Fibroblast of mammary gland (primary cell): Measurements from ENCODE around the gene RASGRP2.

Source experiments
- DNase-seq: peaks from one replicate; pipeline ENCODE4 v3.0.0-alpha.2; 2010; ENCODE audit warnings: low read depth
- H3K4me3 ChIP-seq: 2 replicates; pipeline ENCODE4 v1.5.1; 2011; ENCODE audit warnings: low read depth, mild to moderate bottlenecking, low read length, moderate library complexity; ENCODE audit not compliant: control insufficient read depth
- CTCF ChIP-seq: conservative IDR thresholded peaks from 2 replicates; pipeline ENCODE4 v1.5.1; 2011; ENCODE audit warnings: low read depth, low read length, inconsistent platforms; ENCODE audit not compliant: control insufficient read depth, insufficient read depth

The RASGRP2 gene

GRCh38 chr11:64743591-64744543 is at the start of gene RASGRP2:
TSS of gene RASGRP2 (minus strand) at chr11:64744142. CDS start at chr11:64742866, 1,276 bp downstream.
- TF ChIP-seq CTCF: peak; percentile 42
- peak; percentile 25 for DNase-seq
- no peak within 1 kb of the TSS for H3K4me3 ChIP-seq

GRCh38 chr11:64792482-64792881 is 48.5 kb upstream of the RASGRP2 start:
- DNase-seq: no peak
- H3K4me3 ChIP-seq: no peak overlapping the region
- TF ChIP-seq CTCF: no peak

- no peak for DNase-seq
- no peak overlapping the region for H3K4me3 ChIP-seq
- TF ChIP-seq CTCF: no peak
Observed at GRCh38 chr11:64791781-64792291, 47.9 kb upstream of the RASGRP2 start.

GRCh38 chr11:64790205-64791095 is 46.5 kb upstream of the RASGRP2 start:
- DNase-seq: no peak
- no peak for TF ChIP-seq CTCF
- H3K4me3 ChIP-seq: no peak overlapping the region

- no peak for TF ChIP-seq CTCF
- H3K4me3 ChIP-seq: no peak overlapping the region
- no peak for DNase-seq
Observed at GRCh38 chr11:64789331-64790204, 45.6 kb upstream of the RASGRP2 start.
